NCI-H2196 (cell line): Measurements from ENCODE around the gene MSRB2.
A peak's percentile ranks its signal among the peaks of the same experiment; 100 is the strongest.

Source experiments
- DNase-seq: peaks from one replicate; lab custom pipeline; 2025; ENCODE audit not compliant: unreplicated experiment; lab: John Stamatoyannopoulos, UW

MSRB2 gene

DNA sequence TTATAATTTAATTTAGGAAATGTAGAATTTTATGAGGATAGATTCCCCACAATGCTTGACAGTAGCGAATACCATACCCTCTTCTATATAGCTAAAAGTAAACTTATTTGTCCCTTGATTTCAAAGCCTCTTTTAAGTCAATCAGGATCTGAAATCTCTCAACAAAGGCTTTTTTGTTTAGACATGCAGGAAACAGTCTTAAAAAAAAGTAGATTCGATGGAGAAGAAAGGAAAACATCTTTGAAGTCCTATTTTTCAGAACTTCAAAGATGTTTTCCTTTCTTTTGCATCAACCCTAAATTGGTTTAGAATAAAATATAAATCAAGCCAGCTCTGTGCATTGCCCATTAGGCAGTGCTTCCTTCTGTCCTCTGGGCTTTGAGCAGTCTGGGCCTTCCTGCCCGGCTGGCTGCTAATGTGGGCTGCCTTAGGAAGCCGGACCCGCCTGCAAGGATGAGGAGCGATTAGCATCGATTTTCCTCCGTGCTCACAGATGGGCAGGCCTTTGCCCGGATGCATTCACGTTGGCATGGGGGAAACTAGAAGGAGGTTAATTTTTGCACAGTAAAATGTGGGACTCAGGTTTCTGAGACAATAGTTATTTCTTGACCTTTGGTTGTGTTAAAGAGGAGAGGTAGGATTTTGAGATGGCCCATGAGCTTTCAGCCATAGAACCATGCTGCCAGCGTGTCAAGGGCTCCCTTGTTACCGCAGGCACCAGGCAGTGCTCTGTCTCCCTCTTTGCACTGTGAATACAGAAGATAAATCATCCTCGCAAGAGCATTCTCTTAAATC lies 15.5 kb downstream of the MSRB2 start:
- DNase-seq = no peak

DNA sequence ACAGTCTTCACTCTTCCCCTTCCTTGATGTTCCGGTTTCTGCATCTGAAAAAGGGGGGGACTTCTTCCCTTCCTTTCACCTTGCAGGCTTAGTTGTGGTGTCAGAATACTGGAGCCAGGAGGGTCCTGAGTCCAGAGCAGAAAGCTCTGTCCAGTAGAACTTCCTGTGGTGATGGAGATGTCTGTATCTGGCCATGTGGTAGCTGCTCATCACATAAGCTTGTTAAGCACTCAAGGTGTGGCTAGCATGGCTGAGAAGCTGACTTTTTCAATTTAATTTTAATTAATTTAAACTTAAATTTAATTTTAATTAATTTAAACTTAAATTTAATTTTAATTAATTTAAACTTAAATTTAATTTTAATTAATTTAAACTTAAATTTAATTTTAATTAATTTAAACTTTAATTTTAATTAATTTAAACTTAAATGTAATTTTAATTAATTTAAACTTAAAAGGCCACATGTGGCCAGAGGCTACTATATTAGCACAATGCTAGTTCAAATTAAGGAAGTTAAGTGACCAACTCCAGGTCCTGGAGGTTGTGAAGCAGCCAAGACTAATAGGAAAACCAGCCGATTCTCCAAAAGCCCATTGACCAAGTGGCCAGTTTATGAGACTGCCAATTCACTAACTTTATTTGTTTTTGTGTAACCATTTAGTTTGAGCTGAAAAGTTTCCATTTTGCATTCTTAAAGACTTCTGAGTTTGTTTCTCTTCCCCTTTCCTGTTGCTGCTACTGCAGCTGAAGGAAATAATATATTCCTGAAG lies 16.3 kb downstream of the MSRB2 start:
- no peak for DNase-seq

DNA sequence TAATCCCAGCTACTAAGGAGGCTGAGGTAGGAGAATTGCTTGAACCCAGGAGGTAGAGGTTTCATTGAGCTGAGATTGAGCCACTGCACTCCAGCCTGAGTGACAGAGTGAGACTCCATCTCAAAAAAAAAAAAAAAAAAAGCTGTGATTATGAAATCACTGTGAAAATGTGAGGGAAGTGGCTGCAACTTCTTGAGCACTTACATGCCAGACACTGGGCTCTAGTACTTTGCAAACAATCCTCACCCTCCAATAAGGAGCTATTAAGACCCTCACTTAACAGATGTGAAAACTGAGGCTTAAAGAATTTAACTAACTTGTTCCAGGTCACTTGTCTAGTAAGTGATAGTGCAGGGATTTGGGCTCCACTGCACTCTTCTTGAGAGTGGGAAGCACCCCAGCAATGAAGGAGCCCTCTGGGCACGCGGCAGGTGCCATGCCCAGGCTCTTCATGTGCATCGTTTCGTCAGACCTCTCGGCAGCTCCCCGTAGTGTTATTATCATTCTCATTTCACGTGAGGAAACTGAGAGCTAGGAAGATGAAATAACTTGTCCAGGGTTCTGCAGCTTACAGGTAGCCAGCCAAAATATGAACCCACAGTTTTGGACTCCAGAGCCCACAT lies 19.0 kb downstream of the MSRB2 start:
- no peak for DNase-seq

DNA sequence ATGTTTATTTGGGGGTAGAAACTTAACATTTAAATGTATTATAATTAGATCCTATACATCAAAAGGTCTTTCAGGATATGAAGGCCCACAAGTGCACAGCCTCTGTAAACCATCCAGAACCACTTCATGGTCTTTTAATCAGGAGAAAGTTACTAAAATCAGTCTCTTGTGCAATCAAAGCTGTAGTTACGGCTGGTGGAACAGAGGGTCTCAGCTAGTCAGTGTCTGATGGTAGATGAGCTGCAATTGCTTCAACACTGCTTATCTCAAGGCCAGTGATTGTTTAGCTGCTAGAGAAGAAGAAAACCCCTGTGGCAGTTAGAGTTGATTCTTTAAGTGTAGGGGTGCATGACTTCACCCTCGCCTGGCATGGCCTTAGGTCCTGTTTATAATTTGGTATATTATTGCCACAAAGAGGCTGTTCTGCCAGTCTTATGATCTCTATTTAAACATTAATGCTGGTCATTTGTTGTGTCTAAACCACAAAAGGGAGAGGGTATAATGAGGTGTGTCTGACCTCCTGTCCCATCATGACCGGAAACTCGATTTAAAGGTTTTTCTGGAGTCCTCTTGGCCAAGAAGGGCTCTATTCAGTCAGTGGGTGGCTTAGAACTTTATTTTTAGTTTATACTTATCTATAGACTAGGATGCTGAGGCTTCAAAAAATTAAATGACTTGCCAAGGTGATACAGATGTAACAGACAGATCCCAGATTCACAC lies 21.3 kb downstream of the MSRB2 start:
- no peak for DNase-seq

GRCh38 chr10:23120001-23120934 lies 24.9 kb downstream of the MSRB2 start:
- no peak for DNase-seq

- no peak for DNase-seq
Observed at GRCh38 chr10:23121135-23121534, 25.8 kb downstream of the MSRB2 start.

GRCh38 chr10:23136462-23136861 lies 41.1 kb downstream of the MSRB2 start:
- DNase-seq = no peak

- DNase-seq = no peak
Observed at GRCh38 chr10:23139677-23140076, 44.3 kb downstream of the MSRB2 start.

DNA sequence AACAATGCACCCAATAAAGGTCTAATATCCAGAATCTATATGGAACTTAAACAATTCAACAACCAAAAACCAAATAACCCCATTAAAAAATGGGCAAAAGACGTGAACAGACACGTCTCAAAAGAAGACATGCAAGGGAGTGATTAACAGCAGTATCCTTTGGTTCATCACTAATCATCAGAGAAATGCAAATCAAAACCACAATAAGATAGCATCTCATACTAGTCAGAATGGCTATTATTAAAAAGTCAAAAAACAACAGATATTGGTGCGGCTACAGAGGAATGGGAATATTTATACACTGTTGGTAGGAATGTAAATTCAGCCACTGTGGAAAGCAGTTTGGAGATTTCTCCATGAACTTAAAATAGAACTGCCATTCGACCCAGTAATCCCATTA lies 46.6 kb downstream of the MSRB2 start:
- DNase-seq = no peak

DNA sequence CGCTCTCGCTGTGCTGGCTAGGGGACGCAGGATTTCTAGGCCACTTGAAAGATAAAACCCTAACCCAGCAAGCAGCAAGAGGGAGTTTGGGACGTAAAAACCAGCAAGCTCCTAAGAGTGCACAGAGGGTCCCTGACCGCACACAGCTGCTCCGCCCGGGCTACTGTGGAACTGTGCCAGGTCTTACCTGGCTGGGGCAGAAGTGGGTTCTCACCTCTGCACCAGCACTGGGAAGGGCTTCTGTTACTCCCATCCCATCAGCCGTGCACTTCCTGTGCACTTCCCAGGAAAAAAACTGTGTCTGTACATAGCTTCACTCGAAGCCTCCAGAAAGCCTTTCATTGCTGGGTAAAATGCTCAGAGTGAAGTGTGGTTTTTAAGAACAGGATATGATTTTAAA lies 50.9 kb downstream of the MSRB2 start:
- no peak for DNase-seq

GRCh38 chr10:23147035-23147434 lies 51.7 kb downstream of the MSRB2 start:
- no peak for DNase-seq

DNA sequence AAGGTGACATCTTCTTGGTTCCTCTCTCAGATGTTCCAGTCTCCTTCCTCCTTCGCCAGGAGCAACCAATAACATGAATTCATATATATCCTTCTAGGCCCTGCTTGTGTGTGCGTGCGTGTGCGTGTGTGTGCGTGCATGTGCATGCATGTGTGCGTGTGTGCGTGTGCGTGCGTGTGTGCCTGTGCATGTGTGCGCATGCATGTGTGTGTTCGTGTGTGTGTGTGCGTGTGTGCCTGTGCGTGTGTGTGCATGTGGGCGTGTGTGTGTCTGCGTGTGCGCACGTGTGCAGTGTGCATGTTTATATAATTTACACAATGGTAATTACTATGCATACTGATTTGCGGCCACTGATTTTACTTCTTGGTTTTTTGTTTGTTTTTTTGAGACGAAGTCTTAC lies 52.8 kb downstream of the MSRB2 start:
- no peak for DNase-seq

GRCh38 chr10:23150091-23150490 lies 54.7 kb downstream of the MSRB2 start:
- DNase-seq = no peak

DNA sequence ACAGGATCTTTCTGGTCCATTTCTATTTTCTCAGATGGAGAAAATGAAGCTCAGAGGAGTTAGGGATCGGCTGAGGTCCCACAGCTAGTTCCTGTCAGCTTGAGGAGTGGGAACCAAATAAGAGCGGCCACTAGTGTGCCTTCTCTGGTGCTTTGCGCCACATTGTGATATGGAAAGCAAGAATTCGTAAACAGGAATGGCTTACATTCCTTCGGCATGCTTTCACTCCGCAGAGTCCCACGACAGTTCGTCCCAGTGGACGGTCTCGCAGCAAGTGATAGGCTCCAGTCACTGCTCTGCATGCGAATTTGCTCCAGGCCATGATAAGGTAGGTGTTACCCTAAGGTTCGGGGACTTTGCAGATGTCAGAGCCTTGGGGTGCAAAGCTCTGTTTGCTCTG lies 55.2 kb downstream of the MSRB2 start:
- DNase-seq = no peak

GRCh38 chr10:23151071-23151470 lies 55.7 kb downstream of the MSRB2 start:
- no peak for DNase-seq

DNA sequence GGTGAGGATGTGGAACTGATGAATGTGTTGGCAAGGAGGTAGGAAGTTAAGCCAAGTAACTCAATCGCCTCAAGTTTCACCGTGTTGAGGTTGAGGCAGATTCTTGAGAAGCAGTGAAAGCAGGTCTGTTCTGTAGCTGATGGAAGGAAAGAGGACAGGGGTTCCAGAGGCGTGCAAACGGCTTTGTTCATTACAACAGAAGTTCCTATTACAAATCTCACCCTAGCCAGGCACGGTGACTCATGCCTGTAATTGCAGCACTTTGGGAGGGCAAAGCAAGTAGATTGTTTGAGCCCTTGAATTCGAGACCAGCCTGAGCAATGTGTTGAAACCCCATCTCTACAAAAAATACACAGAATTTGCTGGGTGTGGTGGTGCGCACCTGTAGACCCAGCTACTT lies 59.8 kb downstream of the MSRB2 start:
- DNase-seq = no peak

DNA sequence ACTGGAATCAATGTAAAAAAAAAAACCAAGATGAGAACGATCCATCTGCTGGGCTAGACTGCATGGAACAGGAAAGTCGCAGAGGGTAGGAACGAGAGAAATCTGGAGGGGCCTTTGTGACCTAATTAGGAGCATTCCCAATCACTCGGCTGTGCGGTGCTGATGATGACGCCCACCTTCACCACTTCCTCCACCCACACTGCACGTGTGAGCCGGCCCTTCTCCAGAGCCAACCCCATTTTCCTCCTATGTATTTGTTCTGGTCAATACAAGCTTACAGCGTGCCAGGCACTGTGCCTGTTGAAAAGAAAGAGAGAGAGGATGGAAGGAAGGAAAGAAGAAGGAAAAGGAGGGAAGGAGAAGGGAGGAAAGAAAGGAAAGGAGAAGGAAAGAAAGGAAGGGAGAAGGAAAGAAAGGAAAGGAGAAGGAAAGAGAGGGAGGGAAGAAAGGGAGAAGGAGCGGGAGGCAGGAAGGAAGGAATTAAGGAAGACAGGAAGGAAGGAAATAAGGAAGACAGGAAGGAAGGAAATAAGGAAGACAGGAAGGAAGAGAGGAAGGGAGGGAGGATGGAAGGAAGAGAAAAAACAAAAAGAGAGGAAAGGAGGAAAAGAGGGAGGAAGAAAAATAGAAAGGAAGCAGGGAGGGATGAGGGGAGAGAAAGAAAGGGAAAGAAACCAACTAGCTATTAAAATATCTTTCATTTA lies 61.2 kb downstream of the MSRB2 start:
- DNase-seq = no peak

GRCh38 chr10:23157239-23157681 lies 61.9 kb downstream of the MSRB2 start:
- DNase-seq = no peak

DNA sequence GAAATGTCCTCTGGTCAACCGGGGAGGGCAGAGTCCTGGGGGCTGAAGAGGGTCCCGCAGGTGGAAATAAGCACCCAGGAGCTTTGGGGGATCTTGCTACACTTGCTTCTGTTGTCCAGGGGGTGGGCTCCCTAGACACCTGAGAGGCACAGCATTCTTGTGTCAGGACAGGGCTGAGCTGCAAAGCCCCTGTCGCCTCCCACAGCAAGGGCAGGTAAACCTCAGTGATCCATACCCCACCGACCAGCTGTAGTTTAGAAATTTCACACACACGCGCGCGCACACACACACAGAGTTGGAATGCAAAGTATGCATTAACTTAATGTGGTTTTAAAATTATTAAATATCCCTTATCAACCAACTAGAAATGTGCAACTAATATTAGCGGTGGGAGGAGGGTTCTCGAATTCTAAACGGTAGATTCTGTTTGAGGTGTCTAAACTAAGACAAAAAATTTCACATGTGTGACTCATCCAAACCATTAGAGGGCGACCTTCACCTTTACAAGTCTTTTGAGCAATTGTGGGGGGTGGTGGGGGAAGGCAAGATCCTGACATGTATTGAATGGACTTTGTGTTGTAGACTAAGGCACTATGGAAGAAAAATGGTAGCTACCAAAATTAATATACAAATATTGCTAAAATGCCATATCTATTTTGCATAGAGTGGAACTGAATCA lies 62.5 kb downstream of the MSRB2 start:
- DNase-seq = peak; percentile 27
